Body of pancreas (tissue), 4 donors: Measurements from ENCODE around the gene MORC1. TPM values are rescaled to one million over a fixed set of nuclear protein-coding genes. Genes with fewer than 3 reads are reported as not detected.

Source experiments
- ATAC-seq: fragments of 150-250 bp; one replicate; pipeline ENCODE4 v1.9.1; 2016
- DNase-seq, 4 donors: peaks; one replicate each; pipeline ENCODE4 v3.0.0-alpha.2; 2019
- H3K27ac ChIP-seq, 4 donors: fragments of 200-600 bp; sonication (generic); 1 replicate in 3 of 4; 2 replicates in 1 of 4; pipeline versions ENCODE4 v1.5.1 to v1.6.1; 2016 to 2019; ENCODE audit warnings: mild to moderate bottlenecking in 1 of 4, mixed read lengths in 1 of 4, moderate library complexity in 1 of 4
- H3K27me3 ChIP-seq, 2 donors: fragments of 200-600 bp; sonication (generic); one replicate each; pipeline ENCODE4 v1.6.0; 2016; ENCODE audit warnings: mild to moderate bottlenecking in 1 of 2
- H3K36me3 ChIP-seq, 2 donors: fragments of 200-600 bp; sonication (generic); replicated peaks in 1 of 2; 2 replicates each; pipeline ENCODE4 v1.5.1; 2016; ENCODE audit warnings: low read depth in 2 of 2; ENCODE audit not compliant: insufficient read depth in 1 of 2
- H3K4me1 ChIP-seq: fragments of 200-600 bp; sonication (generic); one replicate; pipeline ENCODE4 v1.6.0; 2016
- H3K4me3 ChIP-seq, 2 donors: fragments of 200-600 bp; sonication (generic); 1 replicate in 1 of 2; 2 replicates in 1 of 2; pipeline ENCODE4 v1.5.1; 2016 to 2019
- H3K9me3 ChIP-seq, 3 donors: fragments of 200-600 bp; sonication (generic); 1 replicate in 2 of 3; 2 replicates in 1 of 3; pipeline ENCODE4 v1.5.1; 2016
- CTCF ChIP-seq, 7 experiments: fragments of 450-650 bp in 4 of 7; fragments of 200-600 bp in 3 of 7; sonication (generic) in 3 of 7; IDR thresholded peaks; one replicate each; pipeline ENCODE4 v1.5.1; 2016 to 2019; ENCODE audit warnings: antibody characterized with exemption in 7 of 7
- POLR2A ChIP-seq, 3 donors: fragments of 450-650 bp; IDR thresholded peaks; one replicate each; pipeline ENCODE4 v1.6.1; 2016; ENCODE audit warnings: antibody characterized with exemption in 3 of 3, mild to moderate bottlenecking in 2 of 3
- WGBS, 2 donors: methylation state at CpG; one replicate each; pipeline ENCODE4 v1.1.5; 2017; 5-methylcytosine and 5-hydroxymethylcytosine counted together
- intact Hi-C: fragments of 100-400 bp; cut with DNase I; formaldehyde crosslinking; loops from one replicate; pipeline ENCODE4 v1.15.1; 2023
- total RNA-seq, 2 donors: library from RNA; depleted of rRNA; stranded (reverse); fragments of >200 nt; gene quantifications; one replicate each; pipeline ENCODE4 v1.1.0, GENCODE V29; 2016

MORC1 gene
- total RNA-seq, 2 donors from 2014 or later = not detected

GRCh38 chr3:108970561-108970960 lies 147.4 kb downstream of the MORC1 start:
- intact Hi-C loops = no loop called here
- no peak for ATAC-seq
- WGBS, 2 donors = 23 to 28% methylated on average over 3 of the region's 3 CpGs
- H3K27ac ChIP-seq = peak overlapping the region in 1 of 4 donors; percentile 28
- H3K4me1 ChIP-seq = peaks cover 47% of the 10 kb centered on the region
- no peaks in the 10 kb centered on the region for H3K36me3 ChIP-seq
- H3K4me3 ChIP-seq = no peak overlapping the region
- DNase-seq = no peak
- H3K9me3 ChIP-seq = no peaks in the 10 kb centered on the region
- TF ChIP-seq CTCF (IDR thresholded peaks at IDR 0.05) = no peak
- no peaks in the 10 kb centered on the region for H3K27me3 ChIP-seq

GRCh38 chr3:108966773-108967172 lies 151.2 kb downstream of the MORC1 start:
- Histone ChIP-seq H3K36me3 (no peaks in the 10 kb centered on the region), H3K4me3 (no peak overlapping the region), H3K27ac (no peak overlapping the region), H3K27me3 (no peaks in the 10 kb centered on the region), H3K9me3 (no peaks in the 10 kb centered on the region), H3K4me1 (peaks cover 16% of the 10 kb centered on the region)
- intact Hi-C loops = no loop called here
- WGBS, 2 donors = 90 to 91% methylated on average over 3 of the region's 3 CpGs
- DNase-seq (no peak), ATAC-seq (no peak)
- TF ChIP-seq CTCF (IDR thresholded peaks at IDR 0.05) = no peak
- no peak for TF ChIP-seq POLR2A (IDR thresholded peaks at IDR 0.05)

GRCh38 chr3:108959017-108959416 lies 158.9 kb downstream of the MORC1 start:
- WGBS, 2 donors = 91 to 97% methylated on average over 1 of the region's 1 CpG

GRCh38 chr3:108953700-108954099 lies 164.2 kb downstream of the MORC1 start, which contains the start of gene GUCA1C:
GUCA1C (minus strand) TSS chr3:108953879; CDS start chr3:108953762, 117 bp downstream.
- H3K36me3 ChIP-seq = no peaks in the 10 kb centered on the region
- TF ChIP-seq POLR2A (IDR thresholded peaks at IDR 0.05) = peak in 2 of 3 donors; percentile 62 to 65
- TF ChIP-seq CTCF (IDR thresholded peaks at IDR 0.05) = no peak
- ATAC-seq (peak; percentile 76), DNase-seq (peak in 1 of 4 donors; percentile 13)
- H3K27ac ChIP-seq = peak within 1 kb of the TSS in 3 of 4 donors; percentile 62 to 72 (median 70)
- no peaks in the 10 kb centered on the region for H3K27me3 ChIP-seq
- intact Hi-C loops = no loop called here
- H3K4me1 ChIP-seq = peaks cover 5% of the 10 kb centered on the region
- 36 to 56% methylated on average over 1 of the region's 1 CpG for WGBS, 2 donors
- H3K9me3 ChIP-seq = no peaks in the 10 kb centered on the region
- no peak within 1 kb of the TSS for H3K4me3 ChIP-seq

More at GRCh38 chr3:108959017-108959416, 158.9 kb downstream of the MORC1 start:
- TF ChIP-seq CTCF (IDR thresholded peaks at IDR 0.05) = no peak
- no peak for TF ChIP-seq POLR2A (IDR thresholded peaks at IDR 0.05)
- no peaks in the 10 kb centered on the region for H3K9me3 ChIP-seq
- no peaks in the 10 kb centered on the region for H3K36me3 ChIP-seq
- no peak overlapping the region for H3K27ac ChIP-seq
- no peak for DNase-seq
- H3K4me3 ChIP-seq = no peak overlapping the region
- ATAC-seq = no peak
- H3K4me1 ChIP-seq = peaks cover 5% of the 10 kb centered on the region
- no peaks in the 10 kb centered on the region for H3K27me3 ChIP-seq
- intact Hi-C loops = no loop called here

- ATAC-seq = peak; percentile 76
- no peak overlapping the region for H3K4me3 ChIP-seq
- peak overlapping the region in 3 of 4 donors; percentile 62 to 72 (median 70) for H3K27ac ChIP-seq
Observed at GRCh38 chr3:108953210-108953609, 164.7 kb downstream of the MORC1 start.

More at GRCh38 chr3:108953210-108953609, 164.7 kb downstream of the MORC1 start:
- TF ChIP-seq POLR2A (IDR thresholded peaks at IDR 0.05) (no peak), CTCF (IDR thresholded peaks at IDR 0.05) (no peak)
- Histone ChIP-seq H3K9me3 (no peaks in the 10 kb centered on the region), H3K4me1 (peaks cover 5% of the 10 kb centered on the region), H3K36me3 (no peaks in the 10 kb centered on the region), H3K27me3 (no peaks in the 10 kb centered on the region)
- intact Hi-C loops = no loop called here
- DNase-seq = no peak
- WGBS, 2 donors = 33 to 38% methylated on average over 4 of the region's 4 CpGs
